Measurements from ENCODE around the gene CFAP90.

DNA sequence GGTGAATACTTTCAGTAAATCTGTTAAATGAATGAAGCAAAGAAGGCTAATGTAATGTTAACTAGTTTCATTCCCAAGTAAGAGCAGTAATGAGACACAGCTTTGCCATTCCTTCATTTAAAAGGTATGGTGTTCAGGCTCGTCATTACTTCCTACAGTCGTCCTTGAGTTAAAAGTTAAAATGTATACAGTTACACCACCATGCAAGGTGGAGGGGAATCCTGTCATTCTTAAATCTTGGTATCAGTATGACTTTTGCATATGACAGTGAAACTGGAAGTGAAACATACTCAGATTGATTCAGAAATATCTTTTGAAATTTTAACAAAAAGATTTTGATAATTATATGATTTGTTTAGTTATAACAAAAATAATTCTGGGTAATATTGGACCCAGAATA, 43.9 kb upstream of the CFAP90 start:
- TF ChIP-seq, protein P1, sequence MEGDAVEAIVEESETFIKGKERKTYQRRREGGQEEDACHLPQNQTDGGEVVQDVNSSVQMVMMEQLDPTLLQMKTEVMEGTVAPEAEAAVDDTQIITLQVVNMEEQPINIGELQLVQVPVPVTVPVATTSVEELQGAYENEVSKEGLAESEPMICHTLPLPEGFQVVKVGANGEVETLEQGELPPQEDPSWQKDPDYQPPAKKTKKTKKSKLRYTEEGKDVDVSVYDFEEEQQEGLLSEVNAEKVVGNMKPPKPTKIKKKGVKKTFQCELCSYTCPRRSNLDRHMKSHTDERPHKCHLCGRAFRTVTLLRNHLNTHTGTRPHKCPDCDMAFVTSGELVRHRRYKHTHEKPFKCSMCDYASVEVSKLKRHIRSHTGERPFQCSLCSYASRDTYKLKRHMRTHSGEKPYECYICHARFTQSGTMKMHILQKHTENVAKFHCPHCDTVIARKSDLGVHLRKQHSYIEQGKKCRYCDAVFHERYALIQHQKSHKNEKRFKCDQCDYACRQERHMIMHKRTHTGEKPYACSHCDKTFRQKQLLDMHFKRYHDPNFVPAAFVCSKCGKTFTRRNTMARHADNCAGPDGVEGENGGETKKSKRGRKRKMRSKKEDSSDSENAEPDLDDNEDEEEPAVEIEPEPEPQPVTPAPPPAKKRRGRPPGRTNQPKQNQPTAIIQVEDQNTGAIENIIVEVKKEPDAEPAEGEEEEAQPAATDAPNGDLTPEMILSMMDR (IDR thresholded peaks at IDR 0.05): no peak
- TF ChIP-seq SIN3A (IDR thresholded peaks at IDR 0.05; ENCODE audit: borderline replicate concordance, insufficient read depth, low read depth, low read length) (no peak), POLR2AphosphoS5 (IDR thresholded peaks at IDR 0.05; ENCODE audit: low read depth, low read length) (no peak), TCF7L2 (IDR thresholded peaks at IDR 0.05; ENCODE audit: low read depth, low read length) (no peak)
- TF ChIP-seq, protein P2, sequence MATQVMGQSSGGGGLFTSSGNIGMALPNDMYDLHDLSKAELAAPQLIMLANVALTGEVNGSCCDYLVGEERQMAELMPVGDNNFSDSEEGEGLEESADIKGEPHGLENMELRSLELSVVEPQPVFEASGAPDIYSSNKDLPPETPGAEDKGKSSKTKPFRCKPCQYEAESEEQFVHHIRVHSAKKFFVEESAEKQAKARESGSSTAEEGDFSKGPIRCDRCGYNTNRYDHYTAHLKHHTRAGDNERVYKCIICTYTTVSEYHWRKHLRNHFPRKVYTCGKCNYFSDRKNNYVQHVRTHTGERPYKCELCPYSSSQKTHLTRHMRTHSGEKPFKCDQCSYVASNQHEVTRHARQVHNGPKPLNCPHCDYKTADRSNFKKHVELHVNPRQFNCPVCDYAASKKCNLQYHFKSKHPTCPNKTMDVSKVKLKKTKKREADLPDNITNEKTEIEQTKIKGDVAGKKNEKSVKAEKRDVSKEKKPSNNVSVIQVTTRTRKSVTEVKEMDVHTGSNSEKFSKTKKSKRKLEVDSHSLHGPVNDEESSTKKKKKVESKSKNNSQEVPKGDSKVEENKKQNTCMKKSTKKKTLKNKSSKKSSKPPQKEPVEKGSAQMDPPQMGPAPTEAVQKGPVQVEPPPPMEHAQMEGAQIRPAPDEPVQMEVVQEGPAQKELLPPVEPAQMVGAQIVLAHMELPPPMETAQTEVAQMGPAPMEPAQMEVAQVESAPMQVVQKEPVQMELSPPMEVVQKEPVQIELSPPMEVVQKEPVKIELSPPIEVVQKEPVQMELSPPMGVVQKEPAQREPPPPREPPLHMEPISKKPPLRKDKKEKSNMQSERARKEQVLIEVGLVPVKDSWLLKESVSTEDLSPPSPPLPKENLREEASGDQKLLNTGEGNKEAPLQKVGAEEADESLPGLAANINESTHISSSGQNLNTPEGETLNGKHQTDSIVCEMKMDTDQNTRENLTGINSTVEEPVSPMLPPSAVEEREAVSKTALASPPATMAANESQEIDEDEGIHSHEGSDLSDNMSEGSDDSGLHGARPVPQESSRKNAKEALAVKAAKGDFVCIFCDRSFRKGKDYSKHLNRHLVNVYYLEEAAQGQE (IDR thresholded peaks at IDR 0.05; ENCODE audit: insufficient read depth in 1 of 2, low read depth in 2 of 2, low read length in 1 of 2): no peak
